Neural progenitor cell (in vitro differentiated cells): ENCODE data around the gene VWA3B. TPM values are rescaled to one million over a fixed set of nuclear protein-coding genes. Genes with fewer than 3 reads are reported as not detected.

Experiments used
- DNase-seq: peaks from one replicate; pipeline ENCODE4 v3.0.0-alpha.2; 2016; ENCODE audit warnings: low spot score
- H2AFZ ChIP-seq: fragments of 200-600 bp; sonication (generic); replicated peaks from 2 replicates; pipeline ENCODE4 v1.6.1; 2016; ENCODE audit warnings: antibody characterized with exemption
- H3F3A ChIP-seq: fragments of 200-600 bp; sonication (generic); 2 replicates; pipeline ENCODE4 v1.6.1; 2016; ENCODE audit warnings: antibody characterized with exemption, low read depth
- H3K27ac ChIP-seq: fragments of 200-600 bp; sonication (generic); 2 replicates; pipeline ENCODE4 v1.5.1; 2016; ENCODE audit warnings: mild to moderate bottlenecking
- H3K27me3 ChIP-seq: fragments of 200-600 bp; sonication (generic); 2 replicates; pipeline ENCODE4 v1.6.1; 2016; ENCODE audit warnings: mild to moderate bottlenecking, moderate library complexity
- H3K36me3 ChIP-seq: fragments of 200-600 bp; sonication (generic); 2 replicates; pipeline ENCODE4 v1.5.1; 2016
- H3K4me1 ChIP-seq: fragments of 200-600 bp; sonication (generic); 2 replicates; pipeline ENCODE4 v1.6.1; 2016; ENCODE audit warnings: mixed run types
- H3K4me2 ChIP-seq: fragments of 200-600 bp; sonication (generic); 2 replicates; pipeline ENCODE4 v1.6.1; 2016
- H3K4me3 ChIP-seq: fragments of 200-600 bp; sonication (generic); 2 replicates; pipeline ENCODE4 v1.5.1; 2016
- H3K79me2 ChIP-seq: fragments of 200-600 bp; sonication (generic); 2 replicates; pipeline ENCODE4 v1.6.1; 2016; ENCODE audit warnings: low read depth
- H3K9ac ChIP-seq: fragments of 200-600 bp; sonication (generic); 2 replicates; pipeline ENCODE4 v1.6.1; 2016
- H3K9me3 ChIP-seq: fragments of 200-600 bp; sonication (generic); 2 replicates; pipeline ENCODE4 v1.5.1; 2016; ENCODE audit warnings: low read depth
- H4K20me1 ChIP-seq: fragments of 200-600 bp; sonication (generic); 2 replicates; pipeline ENCODE4 v1.6.1; 2016; ENCODE audit warnings: low read depth
- H3K27ac Mint-ChIP-seq: 3 replicates; pipeline ENCODE4 v1.8.0; 2021; ENCODE audit warnings: mixed read lengths
- H3K27me3 Mint-ChIP-seq: 2 replicates; pipeline ENCODE4 v1.8.0; 2022; ENCODE audit warnings: low read depth, mild to moderate bottlenecking, inconsistent platforms, moderate library complexity, mixed read lengths; ENCODE audit not compliant: insufficient read depth
- H3K36me3 Mint-ChIP-seq: 3 replicates; pipeline ENCODE4 v1.8.0; 2021; ENCODE audit warnings: mixed read lengths
- H3K4me1 Mint-ChIP-seq: 3 replicates; pipeline ENCODE4 v1.8.0; 2021; ENCODE audit warnings: mixed read lengths
- H3K4me3 Mint-ChIP-seq: 3 replicates; pipeline ENCODE4 v1.8.0; 2021; ENCODE audit warnings: mild to moderate bottlenecking, moderate library complexity, mixed read lengths
- H3K9me3 Mint-ChIP-seq: 3 replicates; pipeline ENCODE4 v1.8.0; 2020; ENCODE audit warnings: mixed read lengths
- EZH2 ChIP-seq: fragments of 200-600 bp; sonication (generic); IDR thresholded peaks from 2 replicates; pipeline ENCODE4 v1.6.1; 2017; ENCODE audit warnings: antibody characterized with exemption, mild to moderate bottlenecking, moderate library complexity
- EZH2phosphoT487 ChIP-seq: fragments of 200-600 bp; sonication (generic); IDR thresholded peaks from 2 replicates; pipeline ENCODE4 v1.6.1; 2017; ENCODE audit warnings: antibody characterized with exemption
- total RNA-seq: library from RNA; depleted of rRNA; stranded (reverse); fragments of >200 nt; gene quantifications from 2 replicates; pipeline ENCODE4 v1.2.3, GENCODE V29; 2015; ENCODE audit warnings: low replicate concordance
- TF ChIP-seq, protein P1 (sequence below): fragments of 200-600 bp; sonication (generic); IDR thresholded peaks from 2 replicates; pipeline ENCODE4 v1.5.1; 2017; ENCODE audit warnings: antibody characterized with exemption, mild to moderate bottlenecking

VWA3B gene
- total RNA-seq, 1 donor from 2014 or later, result not detected

GRCh38 chr2:98050070-98050469, 36.9 kb upstream of the VWA3B start:
- Mint-ChIP-seq H3K4me1 (peaks cover 6% of the 10 kb centered on the region), H3K36me3 (no peaks in the 10 kb centered on the region)
- no peaks in the 10 kb centered on the region for H3K4me1 ChIP-seq

GRCh38 chr2:98058191-98058975, 28.6 kb upstream of the VWA3B start:
- H3K4me3 Mint-ChIP-seq, result no peak overlapping the region
- H3K9me3 Mint-ChIP-seq, result peaks cover 9% of the 10 kb centered on the region
- H3K36me3 ChIP-seq, result no peaks in the 10 kb centered on the region
- H3K9me3 ChIP-seq, result no peaks in the 10 kb centered on the region
- no peaks in the 10 kb centered on the region for H3F3A ChIP-seq
- DNase-seq, result no peak
- H3K79me2 ChIP-seq, result no peaks in the 10 kb centered on the region
- no peak overlapping the region for H3K4me3 ChIP-seq
- peaks cover 2% of the 10 kb centered on the region for H3K4me1 Mint-ChIP-seq
- no peaks in the 10 kb centered on the region for H3K36me3 Mint-ChIP-seq
- TF ChIP-seq, protein P1, sequence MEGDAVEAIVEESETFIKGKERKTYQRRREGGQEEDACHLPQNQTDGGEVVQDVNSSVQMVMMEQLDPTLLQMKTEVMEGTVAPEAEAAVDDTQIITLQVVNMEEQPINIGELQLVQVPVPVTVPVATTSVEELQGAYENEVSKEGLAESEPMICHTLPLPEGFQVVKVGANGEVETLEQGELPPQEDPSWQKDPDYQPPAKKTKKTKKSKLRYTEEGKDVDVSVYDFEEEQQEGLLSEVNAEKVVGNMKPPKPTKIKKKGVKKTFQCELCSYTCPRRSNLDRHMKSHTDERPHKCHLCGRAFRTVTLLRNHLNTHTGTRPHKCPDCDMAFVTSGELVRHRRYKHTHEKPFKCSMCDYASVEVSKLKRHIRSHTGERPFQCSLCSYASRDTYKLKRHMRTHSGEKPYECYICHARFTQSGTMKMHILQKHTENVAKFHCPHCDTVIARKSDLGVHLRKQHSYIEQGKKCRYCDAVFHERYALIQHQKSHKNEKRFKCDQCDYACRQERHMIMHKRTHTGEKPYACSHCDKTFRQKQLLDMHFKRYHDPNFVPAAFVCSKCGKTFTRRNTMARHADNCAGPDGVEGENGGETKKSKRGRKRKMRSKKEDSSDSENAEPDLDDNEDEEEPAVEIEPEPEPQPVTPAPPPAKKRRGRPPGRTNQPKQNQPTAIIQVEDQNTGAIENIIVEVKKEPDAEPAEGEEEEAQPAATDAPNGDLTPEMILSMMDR, result no peak
- TF ChIP-seq EZH2phosphoT487, result no peak
- TF ChIP-seq EZH2, result no peak
- H4K20me1 ChIP-seq, result no peaks in the 10 kb centered on the region
- H3K4me1 ChIP-seq, result no peaks in the 10 kb centered on the region
- no peaks in the 10 kb centered on the region for H3K27me3 ChIP-seq
- no peak overlapping the region for H3K4me2 ChIP-seq
- no peak overlapping the region for H3K9ac ChIP-seq
- peaks cover 9% of the 10 kb centered on the region for H3K27me3 Mint-ChIP-seq
- H2AFZ ChIP-seq, result no peak overlapping the region
- H3K27ac ChIP-seq, result no peak overlapping the region
- no peak overlapping the region for H3K27ac Mint-ChIP-seq

More at GRCh38 chr2:98050070-98050469, 36.9 kb upstream of the VWA3B start:
- H2AFZ ChIP-seq, result no peak overlapping the region
- no peak overlapping the region for H3K27ac Mint-ChIP-seq
- H3K79me2 ChIP-seq, result no peaks in the 10 kb centered on the region
- no peaks in the 10 kb centered on the region for H3K27me3 ChIP-seq
- H3K4me2 ChIP-seq, result no peak overlapping the region
- H3K9me3 Mint-ChIP-seq, result peaks cover 4% of the 10 kb centered on the region
- TF ChIP-seq EZH2phosphoT487 (no peak), EZH2 (no peak)
- TF ChIP-seq, protein P1, result no peak
- no peaks in the 10 kb centered on the region for H4K20me1 ChIP-seq
- DNase-seq, result no peak
- no peak overlapping the region for H3K9ac ChIP-seq
- no peaks in the 10 kb centered on the region for H3F3A ChIP-seq
- H3K27me3 Mint-ChIP-seq, result no peaks in the 10 kb centered on the region
- no peaks in the 10 kb centered on the region for H3K36me3 ChIP-seq
- no peak overlapping the region for H3K4me3 Mint-ChIP-seq
- no peak overlapping the region for H3K27ac ChIP-seq
- no peaks in the 10 kb centered on the region for H3K9me3 ChIP-seq
- no peak overlapping the region for H3K4me3 ChIP-seq

- H3K4me3 ChIP-seq, result no peak overlapping the region
- Mint-ChIP-seq H3K27me3 (peaks cover 10% of the 10 kb centered on the region), H3K9me3 (peaks cover 9% of the 10 kb centered on the region), H3K4me1 (peaks cover 5% of the 10 kb centered on the region), H3K4me3 (no peak overlapping the region), H3K27ac (no peak overlapping the region), H3K36me3 (no peaks in the 10 kb centered on the region)
- no peak for DNase-seq
- no peaks in the 10 kb centered on the region for H3F3A ChIP-seq
- no peaks in the 10 kb centered on the region for H3K9me3 ChIP-seq
- H3K36me3 ChIP-seq, result no peaks in the 10 kb centered on the region
- no peaks in the 10 kb centered on the region for H3K79me2 ChIP-seq
- H4K20me1 ChIP-seq, result no peaks in the 10 kb centered on the region
- H3K4me2 ChIP-seq, result no peak overlapping the region
- H2AFZ ChIP-seq, result no peak overlapping the region
- H3K27me3 ChIP-seq, result no peaks in the 10 kb centered on the region
- H3K27ac ChIP-seq, result no peak overlapping the region
- H3K4me1 ChIP-seq, result no peaks in the 10 kb centered on the region
- TF ChIP-seq EZH2 (no peak), EZH2phosphoT487 (no peak)
- TF ChIP-seq, protein P1, result no peak
- H3K9ac ChIP-seq, result no peak overlapping the region
Measured at GRCh38 chr2:98060277-98060676, 26.7 kb upstream of the VWA3B start.
